Stomach smooth muscle (tissue), 2 donors: Measurements from ENCODE around the gene HECTD1.
"Not testable (repeated sequence)": the region's sequence is repeated elsewhere in the genome, so short reads cannot be mapped to it uniquely, and the experiment has no call there.

Source experiments
- H3K27ac ChIP-seq: one replicate; pipeline ENCODE4 v1.7.0; 2013; ENCODE audit warnings: mild to moderate bottlenecking, low read length, inconsistent platforms
- H3K27me3 ChIP-seq, 2 donors: one replicate each; pipeline ENCODE4 v1.7.0; 2013; ENCODE audit warnings: low read length in 2 of 2; ENCODE audit not compliant: insufficient read depth in 2 of 2, control insufficient read depth in 1 of 2
- H3K36me3 ChIP-seq, 2 donors: one replicate each; pipeline ENCODE4 v1.7.0; 2013; ENCODE audit warnings: low read length in 2 of 2; ENCODE audit not compliant: control insufficient read depth in 2 of 2, insufficient read depth in 2 of 2
- H3K4me1 ChIP-seq: one replicate; pipeline ENCODE4 v1.7.0; 2013; ENCODE audit warnings: low read length; ENCODE audit not compliant: control insufficient read depth, insufficient read depth
- H3K4me3 ChIP-seq, 2 donors: one replicate each; pipeline ENCODE4 v1.7.0; 2013; ENCODE audit warnings: low read length in 2 of 2
- H3K9ac ChIP-seq, 2 donors: one replicate each; pipeline ENCODE4 v1.7.0; 2013; ENCODE audit warnings: low read length in 2 of 2, mild to moderate bottlenecking in 1 of 2
- H3K9me3 ChIP-seq, 2 donors: one replicate each; pipeline ENCODE4 v1.7.0; 2013; ENCODE audit warnings: low read length in 2 of 2; ENCODE audit not compliant: control insufficient read depth in 2 of 2
- donor health status: healthy.
- donor health status: Pancreatic carcinoma.

Gene HECTD1

GRCh38 chr14:31192544-31192943 is 15.0 kb downstream of the HECTD1 start:
- H3K27ac ChIP-seq, H3K4me1 ChIP-seq, H3K36me3 ChIP-seq, H3K27me3 ChIP-seq, H3K9me3 ChIP-seq, H3K4me3 ChIP-seq, H3K9ac ChIP-seq: not testable (repeated sequence)

DNA sequence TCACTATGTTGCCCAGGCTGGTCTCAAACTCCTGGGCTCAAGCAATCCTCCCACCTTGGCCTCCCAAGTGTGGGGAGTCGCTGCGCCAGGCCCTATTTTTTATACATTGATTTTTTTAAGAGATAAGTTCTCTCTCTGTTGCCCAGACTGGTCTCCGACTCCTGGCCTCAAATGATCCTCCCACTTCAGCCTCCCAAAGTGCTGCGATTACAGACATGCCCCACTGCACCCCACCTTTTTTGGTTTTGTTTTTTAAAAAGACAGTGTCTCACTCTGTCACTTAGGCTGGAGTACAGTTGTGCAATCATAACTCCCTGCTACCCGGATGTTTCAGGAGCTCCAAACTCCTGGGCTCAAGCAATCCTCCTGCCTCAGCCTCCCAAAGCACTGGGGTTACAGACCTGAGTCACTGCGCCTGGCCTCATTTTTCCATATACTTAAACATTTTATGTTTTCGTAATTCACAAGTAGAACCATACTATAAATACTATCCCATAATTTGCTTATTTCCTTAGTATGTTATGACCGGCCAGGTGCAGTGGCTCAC is 16.8 kb downstream of the HECTD1 start:
- no peak overlapping the region for H3K27ac ChIP-seq
- peaks cover 4% of the 10 kb centered on the region for H3K4me1 ChIP-seq
- H3K9ac ChIP-seq: no peak overlapping the region
- H3K4me3 ChIP-seq: no peak overlapping the region
- no peaks in the 10 kb centered on the region for H3K36me3 ChIP-seq
- H3K27me3 ChIP-seq: no peaks in the 10 kb centered on the region
- H3K9me3 ChIP-seq: no peaks in the 10 kb centered on the region

DNA sequence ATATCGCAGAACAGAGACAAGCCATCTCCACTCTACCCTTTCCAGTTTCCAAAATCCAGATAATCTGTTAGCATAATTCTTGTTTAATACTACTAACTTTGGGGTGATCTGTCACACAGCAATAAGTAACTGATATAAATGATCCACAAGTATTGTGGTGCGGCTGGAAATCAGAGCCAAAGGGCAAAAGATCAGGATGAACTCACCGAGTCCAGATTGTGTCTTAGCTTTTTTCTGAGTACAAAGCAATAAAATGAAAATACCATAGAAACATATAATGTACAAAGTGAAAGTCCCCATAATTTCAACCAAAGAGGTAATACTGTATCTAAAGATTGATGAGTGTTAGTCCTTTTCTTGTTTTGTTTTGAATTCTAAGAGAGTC is 17.4 kb downstream of the HECTD1 start:
- Histone ChIP-seq H3K4me3 (no peak overlapping the region), H3K36me3 (peaks cover 0 to under 1% of the 10 kb centered on the region in 2 donors), H3K9me3 (no peaks in the 10 kb centered on the region), H3K27me3 (no peaks in the 10 kb centered on the region), H3K9ac (no peak overlapping the region), H3K4me1 (peaks cover 4% of the 10 kb centered on the region), H3K27ac (no peak overlapping the region)

DNA sequence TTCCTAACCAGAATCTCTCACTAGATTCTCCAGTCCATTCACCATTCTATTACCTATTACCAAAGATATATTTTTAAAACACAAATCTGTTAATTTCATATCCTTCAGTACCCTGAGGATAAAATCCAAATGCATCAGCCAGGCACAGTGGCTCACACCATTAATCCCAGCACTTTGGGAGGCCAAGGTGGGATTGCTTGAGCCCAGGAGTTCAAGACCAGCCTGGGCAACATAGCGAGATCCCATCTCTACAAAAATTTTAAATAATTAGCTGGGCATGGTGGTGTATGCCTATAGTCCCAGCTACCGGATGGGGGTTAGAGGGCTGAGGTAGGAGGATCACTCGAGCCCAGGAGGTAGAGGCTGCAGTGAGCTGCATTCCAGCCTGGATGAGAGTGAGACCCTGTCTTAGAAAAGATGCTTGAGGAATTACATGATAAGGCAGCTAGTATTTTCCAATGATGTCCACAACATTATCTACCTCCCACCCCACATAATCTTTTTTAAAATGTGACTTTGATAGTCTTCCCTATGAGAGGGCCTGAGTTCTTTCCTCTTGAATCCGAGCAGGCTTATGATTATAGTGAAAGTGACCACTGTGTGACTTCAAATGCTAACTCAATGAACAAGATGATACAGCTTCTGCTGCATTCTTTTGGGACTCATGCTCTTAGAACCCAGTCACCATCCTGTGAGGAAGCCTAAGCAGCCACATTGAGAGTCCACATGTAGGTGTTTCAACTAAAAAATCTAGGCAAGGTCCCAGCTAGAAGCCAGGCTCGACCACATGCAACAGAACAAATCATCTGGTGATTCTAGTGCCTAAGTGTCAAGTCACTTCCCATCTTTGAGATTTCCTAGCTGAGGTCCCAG is 18.0 kb downstream of the HECTD1 start:
- Histone ChIP-seq H3K27me3 (no peaks in the 10 kb centered on the region), H3K36me3 (peaks cover 0 to 2% of the 10 kb centered on the region in 2 donors), H3K9ac (no peak overlapping the region), H3K27ac (no peak overlapping the region), H3K4me1 (peaks cover 4% of the 10 kb centered on the region), H3K9me3 (no peaks in the 10 kb centered on the region), H3K4me3 (no peak overlapping the region)

DNA sequence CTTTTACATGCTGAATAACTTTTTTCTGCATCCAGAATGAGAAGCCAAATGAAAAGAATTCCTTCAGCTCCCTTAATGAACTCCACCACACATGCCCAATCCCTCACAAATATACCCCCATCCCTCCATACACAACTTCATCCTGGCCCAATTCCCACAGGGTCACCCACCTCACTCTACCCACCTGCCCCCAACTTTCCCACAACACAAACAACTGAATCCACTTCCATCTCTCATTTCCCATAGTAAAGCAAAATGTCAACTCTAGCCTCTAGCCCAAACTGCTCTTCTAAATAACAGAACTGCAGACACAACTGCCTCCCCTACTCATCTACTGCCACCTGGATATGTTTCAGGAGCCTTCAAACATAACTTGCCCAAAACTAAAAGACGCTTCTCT is 18.8 kb downstream of the HECTD1 start:
- H3K4me1 ChIP-seq: peaks cover 4% of the 10 kb centered on the region
- H3K9ac ChIP-seq: no peak overlapping the region
- no peak overlapping the region for H3K4me3 ChIP-seq
- H3K9me3 ChIP-seq: no peaks in the 10 kb centered on the region
- no peaks in the 10 kb centered on the region for H3K27me3 ChIP-seq
- peaks cover 0 to 2% of the 10 kb centered on the region in 2 donors for H3K36me3 ChIP-seq
- no peak overlapping the region for H3K27ac ChIP-seq

- not testable (repeated sequence) for H3K4me3 ChIP-seq, H3K4me1 ChIP-seq, H3K36me3 ChIP-seq, H3K27ac ChIP-seq, H3K9ac ChIP-seq, H3K27me3 ChIP-seq, H3K9me3 ChIP-seq
Measured at GRCh38 chr14:31182016-31182415, 25.6 kb downstream of the HECTD1 start.

GRCh38 chr14:31181271-31181670 is 26.3 kb downstream of the HECTD1 start:
- no peak overlapping the region for H3K4me3 ChIP-seq
- no peaks in the 10 kb centered on the region for H3K27me3 ChIP-seq
- peaks cover 4 to 8% of the 10 kb centered on the region in 2 donors for H3K36me3 ChIP-seq
- no peak overlapping the region for H3K9ac ChIP-seq
- no peaks in the 10 kb centered on the region for H3K9me3 ChIP-seq
- no peak overlapping the region for H3K27ac ChIP-seq
- no peaks in the 10 kb centered on the region for H3K4me1 ChIP-seq

DNA sequence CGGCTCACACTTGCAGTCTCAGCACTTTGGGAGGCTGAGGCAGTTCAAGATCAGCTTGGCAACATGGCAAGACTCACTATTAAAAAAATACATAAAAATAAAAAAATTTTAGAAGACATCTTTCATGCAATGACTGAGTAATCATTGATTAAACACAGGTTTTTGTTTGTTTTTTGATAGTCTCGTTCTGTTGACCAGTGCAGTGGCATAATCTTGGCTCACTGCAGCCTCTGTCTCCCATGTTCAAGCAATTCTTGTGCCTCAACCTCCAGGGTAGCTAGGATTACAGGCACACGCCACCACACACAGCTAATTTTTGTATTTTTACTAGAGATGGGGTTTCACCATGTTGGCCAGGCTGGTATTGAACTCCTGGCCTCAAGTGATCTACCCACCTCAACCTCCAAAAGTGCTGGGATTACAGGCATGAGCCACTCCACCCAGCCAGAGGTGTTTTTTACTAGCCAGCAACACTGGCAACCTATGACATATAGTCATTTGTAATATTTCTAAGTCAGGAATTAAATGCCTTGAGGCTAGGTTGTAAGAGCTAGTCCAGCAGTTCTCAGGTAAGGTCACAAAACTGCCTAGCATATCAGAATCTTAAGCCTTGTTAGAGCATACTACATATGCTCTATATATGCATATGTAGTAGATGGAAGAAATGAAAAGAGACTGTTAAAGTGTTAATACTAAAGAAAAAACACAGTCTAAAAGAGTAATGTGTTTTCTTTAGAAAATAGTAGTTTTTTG is 27.1 kb downstream of the HECTD1 start:
- Histone ChIP-seq H3K4me3 (no peak overlapping the region), H3K9ac (no peak overlapping the region), H3K9me3 (no peaks in the 10 kb centered on the region), H3K27me3 (no peaks in the 10 kb centered on the region), H3K27ac (no peak overlapping the region), H3K4me1 (no peaks in the 10 kb centered on the region), H3K36me3 (peaks cover 6 to 8% of the 10 kb centered on the region in 2 donors)

DNA sequence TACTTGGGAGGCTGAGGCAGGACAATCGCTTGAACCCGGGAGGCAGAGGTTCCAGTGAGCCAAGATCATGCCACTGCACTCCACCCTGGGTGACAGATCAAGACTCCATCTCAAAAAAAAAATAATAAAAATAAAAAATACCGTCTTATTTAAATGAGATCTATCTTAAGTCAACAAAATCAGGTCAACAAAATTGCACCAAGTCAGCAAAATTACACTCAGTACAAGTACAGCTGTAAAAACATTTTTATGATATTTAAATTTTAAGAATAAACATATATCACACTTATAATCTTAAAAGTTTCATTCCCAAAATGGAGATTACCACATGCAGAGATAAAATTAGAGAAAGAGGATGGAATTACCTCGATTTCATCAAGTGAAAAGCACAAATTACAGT is 33.2 kb downstream of the HECTD1 start:
- Histone ChIP-seq H3K9me3 (no peaks in the 10 kb centered on the region), H3K27me3 (no peaks in the 10 kb centered on the region), H3K4me1 (no peaks in the 10 kb centered on the region), H3K36me3 (peaks cover 22 to 26% of the 10 kb centered on the region in 2 donors), H3K4me3 (no peak overlapping the region), H3K9ac (no peak overlapping the region), H3K27ac (no peak overlapping the region)

GRCh38 chr14:31173120-31173837 is 34.3 kb downstream of the HECTD1 start:
- H3K9ac ChIP-seq: no peak overlapping the region
- no peak overlapping the region for H3K4me3 ChIP-seq
- H3K36me3 ChIP-seq: peaks cover 21 to 26% of the 10 kb centered on the region in 2 donors
- no peak overlapping the region for H3K27ac ChIP-seq
- no peaks in the 10 kb centered on the region for H3K4me1 ChIP-seq
- H3K27me3 ChIP-seq: no peaks in the 10 kb centered on the region
- no peaks in the 10 kb centered on the region for H3K9me3 ChIP-seq
